Lung (tissue), 12 donors: ENCODE measurements around the gene HNRNPA1. TPM values are rescaled to one million over a fixed set of nuclear protein-coding genes. Genes with fewer than 3 reads are reported as not detected.

Experiments used
- ATAC-seq: fragments of 200-7000 bp; cut with Tn5 transposase; one replicate; pipeline ENCODE4 v1.9.1; 2020; ENCODE audit warnings: moderate number of reproducible peaks; ENCODE audit not compliant: insufficient read depth, low FRiP score
- DNase-seq, 3 donors: peaks; one replicate each; pipeline ENCODE4 v3.0.0-alpha.2; 2013 to 2017
- H3K27ac ChIP-seq, 2 donors: one replicate each; pipeline ENCODE4 v1.5.1; 2013; ENCODE audit warnings: mild to moderate bottlenecking in 2 of 2, moderate library complexity in 2 of 2, control low read depth in 1 of 2, inconsistent platforms in 1 of 2, low read depth in 1 of 2, low read length in 1 of 2
- H3K27me3 ChIP-seq, 3 donors: one replicate each; pipeline ENCODE4 v1.5.1; 2013; ENCODE audit warnings: low read length in 2 of 3; ENCODE audit not compliant: control insufficient read depth in 3 of 3, insufficient read depth in 3 of 3
- H3K36me3 ChIP-seq, 4 donors: one replicate each; pipeline ENCODE4 v1.5.1; 2013; ENCODE audit warnings: low read length in 4 of 4, mild to moderate bottlenecking in 1 of 4, moderate library complexity in 1 of 4; ENCODE audit not compliant: control insufficient read depth in 4 of 4, insufficient read depth in 4 of 4
- H3K4me1 ChIP-seq, 5 donors: one replicate each; pipeline ENCODE4 v1.5.1; 2013; ENCODE audit warnings: low read length in 5 of 5, mild to moderate bottlenecking in 2 of 5, moderate library complexity in 1 of 5; ENCODE audit not compliant: control insufficient read depth in 5 of 5, insufficient read depth in 5 of 5
- H3K4me3 ChIP-seq: one replicate; pipeline ENCODE4 v1.5.1; 2013; ENCODE audit warnings: mild to moderate bottlenecking, control low read depth, moderate library complexity
- H3K9ac ChIP-seq, 2 donors: one replicate each; pipeline ENCODE4 v1.5.1; 2013; ENCODE audit warnings: low read length in 2 of 2, control low read depth in 1 of 2; ENCODE audit not compliant: insufficient read depth in 1 of 2
- H3K9me3 ChIP-seq, 4 donors: one replicate each; pipeline ENCODE4 v1.5.1; 2013; ENCODE audit warnings: low read length in 3 of 4, mild to moderate bottlenecking in 1 of 4, moderate library complexity in 1 of 4; ENCODE audit not compliant: control insufficient read depth in 4 of 4, insufficient read depth in 3 of 4
- WGBS, 2 donors: extraction: QIAGEN DNeasy Blood & Tissue Kit; methylation state at CpG; one replicate each; pipeline ENCODE4 v1.1.7; 2013; 5-methylcytosine and 5-hydroxymethylcytosine counted together
- polyA plus RNA-seq, 2 donors: library from polyadenylated mRNA; stranded (reverse); fragments of 200-250 nt; gene quantifications; one replicate each; pipeline ENCODE4 v1.2.1, GENCODE V29; 2013
- total RNA-seq, 2 donors: library from RNA; depleted of rRNA in 1 of 2; stranded (reverse); fragments of >200 nt in 1 of 2; gene quantifications; one replicate each; pipeline ENCODE4 v1.2.1, GENCODE V29; 2014 to 2021
- TF ChIP-seq, protein P1 (sequence below): IDR thresholded peaks from 2 replicates; pipeline ENCODE4 v1.5.1; 2012; ENCODE audit warnings: mild to moderate bottlenecking; ENCODE audit errors: control extremely low read depth, extremely low read depth
- donor health status: control.
- donor health status: control.
- donor health status: Bipolar disorder and iron deficiency.
- donor health status: healthy.
- donor health status: DM: yes; HTN: yes; CAD: no.

The HNRNPA1 gene
- total and polyA plus RNA-seq, 4 donors = 803 to 937 (median 863) TPM

DNA sequence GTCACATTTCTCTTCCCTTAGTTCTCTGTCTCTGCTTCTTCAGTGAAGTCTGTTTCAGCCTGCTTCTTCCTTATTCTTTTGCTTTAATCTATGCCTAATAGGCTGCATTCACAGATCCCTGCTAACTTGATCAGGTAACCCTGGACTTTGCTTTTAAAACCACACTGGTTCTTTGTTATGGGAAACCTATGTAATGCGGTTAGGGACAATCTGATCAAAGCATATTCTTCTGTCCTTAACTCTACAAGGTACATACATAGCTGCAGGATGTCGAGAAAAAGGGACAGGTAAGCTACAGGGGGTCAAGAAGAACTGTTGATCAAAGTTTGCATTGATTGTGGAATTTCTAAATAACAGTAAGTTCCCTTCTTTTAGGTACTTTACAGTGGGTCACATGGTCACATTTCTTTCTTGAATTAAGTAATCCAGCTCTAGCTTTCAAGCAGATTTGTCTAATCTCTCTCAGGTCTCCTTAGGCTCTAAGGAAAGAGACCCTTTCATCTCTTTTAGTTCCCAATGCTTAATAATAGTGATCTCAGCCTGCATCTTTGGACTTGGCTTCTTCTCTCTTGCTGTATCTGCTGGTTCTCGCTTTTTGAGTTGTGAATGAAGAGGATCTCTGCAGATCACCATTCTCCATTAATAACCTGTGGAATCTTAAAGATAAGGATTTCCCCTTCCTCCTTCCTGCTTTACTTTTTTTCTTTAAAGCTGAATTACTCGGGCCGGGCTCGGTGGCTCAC lies 48.2 kb downstream of the HNRNPA1 start:
- TF ChIP-seq, protein P1, sequence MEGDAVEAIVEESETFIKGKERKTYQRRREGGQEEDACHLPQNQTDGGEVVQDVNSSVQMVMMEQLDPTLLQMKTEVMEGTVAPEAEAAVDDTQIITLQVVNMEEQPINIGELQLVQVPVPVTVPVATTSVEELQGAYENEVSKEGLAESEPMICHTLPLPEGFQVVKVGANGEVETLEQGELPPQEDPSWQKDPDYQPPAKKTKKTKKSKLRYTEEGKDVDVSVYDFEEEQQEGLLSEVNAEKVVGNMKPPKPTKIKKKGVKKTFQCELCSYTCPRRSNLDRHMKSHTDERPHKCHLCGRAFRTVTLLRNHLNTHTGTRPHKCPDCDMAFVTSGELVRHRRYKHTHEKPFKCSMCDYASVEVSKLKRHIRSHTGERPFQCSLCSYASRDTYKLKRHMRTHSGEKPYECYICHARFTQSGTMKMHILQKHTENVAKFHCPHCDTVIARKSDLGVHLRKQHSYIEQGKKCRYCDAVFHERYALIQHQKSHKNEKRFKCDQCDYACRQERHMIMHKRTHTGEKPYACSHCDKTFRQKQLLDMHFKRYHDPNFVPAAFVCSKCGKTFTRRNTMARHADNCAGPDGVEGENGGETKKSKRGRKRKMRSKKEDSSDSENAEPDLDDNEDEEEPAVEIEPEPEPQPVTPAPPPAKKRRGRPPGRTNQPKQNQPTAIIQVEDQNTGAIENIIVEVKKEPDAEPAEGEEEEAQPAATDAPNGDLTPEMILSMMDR = no peak
- no peak overlapping the region for H3K27ac ChIP-seq
- peaks cover 0 to 7% (median 5%) of the 10 kb centered on the region in 5 donors for H3K4me1 ChIP-seq

DNA sequence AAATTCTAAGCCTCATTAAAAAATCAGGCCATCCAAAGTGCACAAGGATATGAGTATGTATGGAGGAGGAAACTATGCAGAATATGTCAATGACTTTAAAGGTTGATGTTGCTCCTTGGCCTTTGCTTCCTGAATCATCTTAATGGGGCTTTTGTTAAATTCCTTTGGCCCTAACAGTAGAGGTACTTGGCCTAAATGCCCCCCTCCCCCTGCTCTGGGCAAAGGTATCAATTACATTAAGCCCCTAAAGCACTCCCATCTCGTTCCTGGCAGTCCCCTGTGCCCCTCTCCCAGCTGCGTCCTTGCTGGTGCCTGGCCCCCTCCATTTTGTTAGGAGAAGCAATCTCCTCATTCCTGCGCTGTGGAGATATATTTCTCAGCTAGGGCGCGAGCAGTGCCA lies 49.2 kb downstream of the HNRNPA1 start:
- no peak overlapping the region for H3K4me3 ChIP-seq
- peaks cover 0 to 7% (median 5%) of the 10 kb centered on the region in 5 donors for H3K4me1 ChIP-seq
- H3K36me3 ChIP-seq = peaks cover 0 to 8% (median 2%) of the 10 kb centered on the region in 4 donors
- H3K27ac ChIP-seq = peak overlapping the region in 1 of 2 donors; percentile 9
- no peak overlapping the region for H3K9ac ChIP-seq
- DNase-seq (no peak), ATAC-seq (no peak)
- H3K9me3 ChIP-seq = no peaks in the 10 kb centered on the region
- TF ChIP-seq, protein P1 = no peak
- H3K27me3 ChIP-seq = no peaks in the 10 kb centered on the region
- 73 to 87% methylated on average over 5 of the region's 5 CpGs for WGBS, 2 donors

More for the DNA sequence above, 48.2 kb downstream of the HNRNPA1 start:
- DNase-seq = no peak
- Histone ChIP-seq H3K27me3 (no peaks in the 10 kb centered on the region), H3K4me3 (no peak overlapping the region), H3K9me3 (no peaks in the 10 kb centered on the region), H3K36me3 (peaks cover 0 to 8% (median 2%) of the 10 kb centered on the region in 4 donors), H3K9ac (no peak overlapping the region)
- no peak for ATAC-seq
- 68 to 90% methylated on average over 6 of the region's 6 CpGs for WGBS, 2 donors

- peaks cover 0 to 4% (median 2%) of the 10 kb centered on the region in 4 donors for H3K36me3 ChIP-seq
- no peak for DNase-seq
- WGBS, 2 donors = 65 to 90% methylated on average over 3 of the region's 3 CpGs
- TF ChIP-seq, protein P1 = no peak
- no peak overlapping the region for H3K27ac ChIP-seq
- H3K4me1 ChIP-seq = peaks cover 0 to 7% (median 5%) of the 10 kb centered on the region in 5 donors
- H3K9ac ChIP-seq = no peak overlapping the region
- H3K9me3 ChIP-seq = no peaks in the 10 kb centered on the region
- no peak overlapping the region for H3K4me3 ChIP-seq
- no peaks in the 10 kb centered on the region for H3K27me3 ChIP-seq
- ATAC-seq = no peak
Measured at GRCh38 chr12:54330442-54330841, 49.9 kb downstream of the HNRNPA1 start.
